ENCODE results near the gene RGS9.

The RGS9 gene

DNA sequence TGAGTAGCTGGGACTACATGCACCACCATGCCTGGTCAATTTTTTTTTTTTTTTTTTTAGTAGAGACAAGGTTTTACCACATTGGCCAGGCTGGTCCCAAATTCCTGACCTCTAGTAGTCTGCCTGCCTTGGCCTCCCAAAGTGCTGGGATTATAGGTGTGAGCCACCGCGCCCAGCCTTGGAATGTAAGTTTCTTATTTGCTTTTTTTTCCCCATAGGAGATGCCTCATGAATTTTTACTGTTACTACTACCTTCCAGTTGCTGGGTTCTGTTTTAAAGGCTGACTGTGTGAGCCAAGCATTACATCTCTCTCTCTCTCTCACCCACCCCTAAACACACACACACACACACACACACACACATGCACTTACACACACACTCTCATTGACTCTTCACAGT lies 112.6 kb downstream of the RGS9 start:
- no peak for DNase-seq (ENCODE audit: low read depth in 2 of 3, low spot score in 2 of 3)

DNA sequence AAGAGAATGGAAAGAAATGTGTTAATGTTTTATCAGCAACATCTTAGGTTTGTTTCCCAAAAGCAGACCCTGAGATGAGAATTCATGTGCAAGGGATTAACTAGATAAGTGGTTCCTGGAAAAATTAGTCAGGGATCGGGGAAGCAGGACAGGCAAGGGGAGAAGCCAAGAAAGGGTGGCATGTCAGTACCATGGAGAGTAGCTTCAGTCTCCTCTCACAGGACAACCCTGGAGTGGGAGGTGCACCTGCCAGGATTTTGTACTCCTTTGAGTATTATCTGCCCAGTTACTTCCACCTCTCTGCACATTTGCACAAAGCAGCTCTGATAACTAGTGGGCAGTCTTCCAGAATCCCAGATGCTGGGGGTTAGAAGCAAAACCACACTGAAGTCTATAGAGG lies 117.0 kb downstream of the RGS9 start:
- no peak for DNase-seq (ENCODE audit: low read depth in 2 of 3, low spot score in 2 of 3)

DNA sequence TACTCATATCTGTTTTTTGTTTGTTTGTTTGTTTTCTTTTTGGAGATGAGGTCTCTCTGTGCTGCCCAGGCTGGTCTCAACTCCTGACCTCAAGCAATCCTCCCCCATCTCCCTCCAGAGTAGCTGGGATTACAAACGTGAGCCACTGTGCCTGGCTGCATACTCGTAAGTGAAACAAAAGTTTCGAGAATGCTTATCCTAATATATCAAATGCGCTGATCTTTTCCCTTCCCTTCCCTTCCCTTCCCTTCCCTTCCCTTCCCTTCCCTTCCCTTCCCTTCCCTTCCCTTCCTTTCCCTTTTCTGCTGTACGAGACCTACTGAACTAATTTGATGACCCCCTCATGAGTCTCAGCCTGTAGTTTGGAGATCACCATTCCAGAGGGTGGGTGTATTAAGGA lies 122.1 kb downstream of the RGS9 start:
- DNase-seq (ENCODE audit: low read depth in 2 of 3, low spot score in 2 of 3) = no peak

DNA sequence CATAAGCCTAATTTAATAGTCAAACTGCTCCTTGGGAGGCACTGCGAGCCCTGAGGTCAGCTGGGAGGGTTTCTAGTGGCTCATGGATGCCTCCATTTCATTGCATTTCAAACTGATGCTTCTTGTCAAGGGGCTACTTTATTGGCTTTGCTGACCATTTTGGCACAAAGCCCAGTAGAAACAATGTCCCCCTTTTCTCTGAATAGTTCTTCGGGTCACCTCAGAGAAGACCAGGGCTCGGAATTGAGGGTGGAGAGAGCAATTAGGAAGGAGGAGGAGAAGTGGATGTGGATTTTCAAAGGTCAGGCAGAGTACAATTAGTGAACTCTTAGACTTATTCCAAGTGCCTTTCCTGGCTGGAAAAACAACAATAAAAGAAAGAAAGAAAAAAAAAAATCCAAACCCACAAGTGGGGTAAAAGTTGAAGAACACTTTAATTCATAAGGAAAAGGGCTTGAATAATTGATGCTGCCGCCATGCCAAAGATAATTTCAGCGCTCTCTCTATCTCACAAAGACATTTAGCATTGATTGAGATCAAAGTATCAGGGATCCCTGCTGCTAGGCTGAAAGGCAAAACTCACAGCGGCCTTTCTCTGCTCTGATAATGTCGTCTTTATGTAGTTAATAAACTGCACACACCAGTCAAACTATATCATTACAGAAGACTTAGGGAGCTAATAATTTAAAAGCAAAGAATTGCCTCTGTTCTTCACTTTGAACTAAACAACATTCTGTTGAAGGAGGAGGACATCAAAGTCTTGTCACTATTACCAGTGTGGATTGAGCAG lies 122.7 kb downstream of the RGS9 start:
- no peak for DNase-seq (ENCODE audit: low read depth in 2 of 3, low spot score in 2 of 3)

DNA sequence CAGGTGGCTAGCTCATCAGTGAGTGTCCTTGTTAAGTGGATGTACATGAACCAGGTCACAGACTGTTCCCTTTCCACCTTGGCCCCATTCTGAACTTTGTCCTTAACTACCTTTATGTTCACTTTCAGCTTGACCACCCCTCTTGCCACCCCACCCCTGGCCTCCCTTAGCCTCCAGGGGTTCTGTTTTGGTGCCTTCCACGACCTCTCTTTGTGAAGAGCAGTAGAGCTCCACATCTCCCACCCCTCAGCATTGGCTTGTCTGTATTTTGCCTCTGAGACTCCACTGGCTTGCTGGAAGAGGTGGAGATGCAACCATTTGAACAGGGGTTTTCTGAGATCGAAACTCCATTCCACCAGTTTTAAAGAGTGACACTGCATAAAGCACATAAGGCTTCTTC lies 123.5 kb downstream of the RGS9 start:
- no peak for DNase-seq (ENCODE audit: low read depth in 2 of 3, low spot score in 2 of 3)

DNA sequence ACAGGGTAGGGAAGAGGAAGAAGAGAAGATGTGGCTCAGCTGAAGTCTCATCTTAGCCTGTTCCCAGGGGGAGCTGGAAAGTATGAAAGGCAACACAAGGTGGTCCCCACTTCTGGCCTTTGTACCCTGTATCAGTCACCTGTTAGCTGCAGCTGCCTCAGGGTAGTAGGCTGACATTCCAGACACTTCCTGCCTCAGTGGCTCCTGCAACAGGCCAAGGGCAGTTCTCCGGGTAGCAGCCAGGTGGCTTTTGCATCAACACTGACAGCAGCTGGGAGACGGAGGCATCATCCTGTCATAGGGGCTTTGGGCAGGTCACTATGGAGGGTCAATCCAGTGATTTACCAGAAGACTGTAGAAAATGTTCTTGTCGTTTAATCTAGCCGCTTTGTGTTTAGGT lies 124.0 kb downstream of the RGS9 start:
- no peak for DNase-seq (ENCODE audit: low read depth in 2 of 3, low spot score in 2 of 3)

DNA sequence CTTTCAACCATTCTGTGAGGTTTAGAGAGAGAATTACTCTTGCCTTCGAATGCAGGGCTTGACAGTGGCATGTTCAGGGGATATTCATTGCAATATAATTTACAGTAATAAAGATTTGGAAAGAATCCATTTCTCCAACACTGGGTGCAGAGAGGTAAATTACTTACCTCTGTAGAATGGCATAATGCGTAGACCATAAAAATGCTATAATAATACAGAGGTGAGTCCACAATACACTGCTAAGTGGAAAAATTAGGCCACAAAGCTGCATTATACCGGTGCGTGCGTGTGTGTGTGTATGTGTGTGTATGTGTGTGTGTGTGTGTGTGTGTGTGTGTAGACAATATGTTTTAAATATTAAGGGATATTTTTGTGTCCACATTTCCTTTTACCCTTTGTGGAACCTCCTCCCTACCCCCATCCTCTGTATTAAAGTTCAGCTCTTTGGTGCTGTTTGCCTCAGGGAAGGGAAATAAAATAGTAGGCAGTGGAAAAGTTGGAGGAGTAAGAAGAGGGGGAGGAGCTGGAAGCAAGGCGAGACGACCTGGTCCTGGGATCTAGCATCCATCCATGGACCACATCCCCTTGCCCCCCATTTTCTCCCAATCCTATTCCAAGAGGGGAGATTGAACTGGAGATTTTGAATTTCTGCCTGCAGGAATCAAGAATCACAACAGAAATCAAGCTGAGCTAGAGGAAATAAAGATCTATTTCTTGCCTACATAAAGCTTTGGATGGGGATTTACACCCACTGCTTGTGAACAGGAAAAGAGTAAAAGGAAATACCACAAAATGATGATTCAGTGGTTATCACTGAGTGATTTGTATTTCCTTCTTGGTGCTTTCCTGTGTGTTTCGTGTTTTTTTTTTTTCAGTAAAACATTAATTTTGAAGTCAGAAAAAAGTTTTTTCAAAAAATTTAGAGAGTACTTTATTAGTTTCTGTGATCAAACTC lies 124.8 kb downstream of the RGS9 start:
- DNase-seq (ENCODE audit: low read depth in 2 of 3, low spot score in 2 of 3) = no peak

DNA sequence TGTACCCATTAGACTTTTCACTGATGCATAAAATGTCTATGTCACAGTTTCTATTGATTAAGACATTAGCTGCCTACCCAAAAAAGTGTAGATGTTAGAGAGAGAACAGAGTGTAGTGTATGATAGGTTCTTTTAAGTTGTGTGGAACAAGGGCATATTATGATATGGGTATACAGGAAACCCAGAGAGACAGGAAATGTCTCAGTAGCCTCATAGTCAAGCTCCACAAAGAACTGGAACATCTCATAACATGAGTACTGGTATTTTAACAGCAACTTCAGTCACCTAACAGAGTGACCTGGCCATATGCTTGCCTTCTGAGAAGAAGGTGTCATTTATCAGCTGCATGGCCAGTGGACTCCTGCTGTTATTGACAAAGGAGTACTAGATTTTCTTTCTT lies 128.1 kb downstream of the RGS9 start:
- no peak for DNase-seq (ENCODE audit: low read depth in 2 of 3, low spot score in 2 of 3)

DNA sequence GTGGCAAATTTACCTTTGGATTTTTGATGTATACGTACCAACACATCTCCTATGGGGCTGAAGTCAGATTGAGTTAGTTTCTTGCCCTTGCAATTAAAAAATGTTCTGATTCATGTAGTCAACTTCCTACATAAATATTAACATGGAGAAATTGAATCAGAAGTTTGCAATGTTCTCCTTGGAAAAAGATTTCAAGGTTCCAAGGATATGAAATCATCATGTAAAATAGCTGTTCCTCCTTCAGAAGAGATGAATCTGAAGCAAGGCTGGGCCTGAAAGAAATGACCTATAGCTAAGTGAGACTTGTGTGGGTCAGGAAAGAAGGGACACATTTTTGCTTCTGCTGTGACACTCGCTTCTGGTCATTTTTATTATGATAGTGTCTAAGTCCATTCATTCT lies 131.7 kb downstream of the RGS9 start:
- no peak for DNase-seq (ENCODE audit: low read depth in 2 of 3, low spot score in 2 of 3)

DNA sequence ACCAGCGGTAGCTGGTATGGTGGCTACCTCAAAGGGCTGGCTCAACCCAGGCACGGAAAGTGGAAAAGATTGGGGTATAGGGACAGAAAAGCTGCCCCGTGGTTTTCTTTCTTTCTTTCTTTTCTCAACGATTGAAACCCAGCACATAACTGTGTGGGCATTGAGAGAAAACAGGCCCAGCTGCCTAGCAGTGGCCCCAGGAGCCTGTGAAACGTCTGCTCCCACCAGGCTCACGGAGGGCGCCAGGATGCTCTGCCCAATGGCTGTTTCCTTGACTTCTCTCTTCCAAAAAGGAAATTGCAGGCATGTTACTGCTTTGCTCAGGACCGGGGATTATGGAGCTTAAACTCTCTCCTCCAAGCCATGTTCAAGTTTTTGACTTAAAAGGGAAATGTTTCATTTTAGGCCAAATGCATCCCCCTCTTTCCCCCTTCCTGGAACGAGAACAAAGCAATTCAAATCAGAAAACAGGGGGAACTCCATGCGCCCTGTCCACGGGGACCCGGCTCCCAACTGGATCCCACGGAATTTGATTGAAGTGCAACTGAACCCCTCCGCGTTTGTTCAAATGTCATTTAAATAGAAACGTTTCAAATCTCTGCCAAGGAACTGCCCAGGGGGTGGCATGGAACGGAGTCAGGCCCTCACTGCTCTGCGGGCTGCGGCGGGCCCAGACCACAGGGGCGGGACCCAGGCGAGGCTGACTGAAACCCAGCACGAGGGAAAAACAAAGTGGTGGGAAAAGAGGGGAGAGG lies 133.5 kb downstream of the RGS9 start:
- no peak for DNase-seq (ENCODE audit: low read depth in 2 of 3, low spot score in 2 of 3)

DNA sequence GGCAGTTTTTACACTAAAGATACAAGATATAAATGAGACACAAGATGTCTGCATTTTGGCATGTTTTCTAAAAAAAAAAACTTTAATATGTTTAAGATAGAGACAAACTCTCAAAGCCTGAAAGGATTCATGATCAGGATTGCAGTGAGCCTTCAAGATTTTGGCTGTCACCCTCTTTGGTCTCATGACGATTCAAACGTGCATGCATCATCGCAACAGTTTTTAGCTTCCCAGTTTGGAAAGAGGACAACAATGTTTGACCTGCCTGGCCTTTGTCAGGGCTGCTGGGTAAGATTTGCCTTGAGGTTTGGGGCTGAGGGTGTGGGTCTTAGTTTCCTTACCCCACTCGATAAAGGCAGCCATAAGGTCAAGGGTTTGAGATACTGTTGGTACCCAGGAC lies 134.1 kb downstream of the RGS9 start:
- no peak for DNase-seq (ENCODE audit: low read depth in 2 of 3, low spot score in 2 of 3)

Data from activated CD8-positive, alpha-beta memory T cell treated with anti-CD3 and anti-CD28 coated beads for 48 hours (primary cell).